ENCODE data around the gene SYNGR3. TPM values are rescaled to one million over a fixed set of nuclear protein-coding genes. Genes with fewer than 3 reads are reported as not detected.

SYNGR3 gene
- total and polyA plus RNA-seq, 7 experiments from 2014 or later: 0.49 to 8.8 (median 0.92) TPM

DNA sequence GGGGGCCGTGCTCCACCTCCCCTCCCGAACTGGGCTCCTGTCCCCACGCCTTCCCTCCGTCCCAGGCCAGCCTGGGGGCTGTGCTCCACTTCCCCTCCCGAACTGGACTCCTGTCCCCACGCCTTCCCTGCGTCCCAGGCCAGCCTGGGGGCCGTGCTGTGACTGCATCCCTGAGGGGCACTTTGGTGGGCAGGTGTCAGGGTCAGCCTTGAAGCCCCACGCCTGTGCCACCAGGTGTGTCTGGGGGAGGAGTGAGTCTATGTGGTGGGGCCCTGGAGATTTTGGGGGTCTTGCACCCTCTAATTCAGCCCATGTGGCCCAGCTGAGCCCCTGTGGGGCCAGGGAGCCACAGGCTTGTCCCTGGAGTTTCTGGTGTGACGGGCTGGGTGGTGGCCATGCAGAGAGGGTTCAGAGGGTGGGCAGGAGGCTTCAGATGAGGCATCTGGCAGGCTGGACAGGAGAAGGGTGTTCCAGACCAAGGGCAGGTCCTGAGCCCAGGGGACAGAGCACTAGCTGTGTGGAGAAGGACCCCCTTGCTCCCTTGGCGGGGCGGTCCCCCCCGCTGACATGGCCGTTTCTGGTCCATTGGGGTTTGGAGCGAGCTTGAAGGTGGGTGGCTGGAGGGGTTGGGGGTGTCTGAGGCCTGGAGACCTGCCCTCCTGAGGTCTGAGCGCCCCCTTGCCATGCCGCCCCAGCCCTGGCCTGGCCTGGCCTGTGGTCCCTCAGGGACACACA is 45.1 kb downstream of the SYNGR3 start:
- ATAC-seq (no peak), DNase-seq (no peak)
- H3K36me3 Mint-ChIP-seq: no peaks in the 10 kb centered on the region
- Histone ChIP-seq H3K27ac (ENCODE audit: low read depth, low read length) (no peak overlapping the region), H3K9me3 (ENCODE audit: control insufficient read depth in 2 of 3, low read length in 3 of 3) (no peaks in the 10 kb centered on the region), H3K36me3 (ENCODE audit: control insufficient read depth in 2 of 3, insufficient read depth in 3 of 3, low read length in 3 of 3) (peaks cover 0 to 3% (median 0%) of the 10 kb centered on the region in 3 experiments), H3K4me1 (ENCODE audit: control insufficient read depth in 2 of 2, insufficient read depth in 2 of 2, low read length in 2 of 2) (no peaks in the 10 kb centered on the region), H3K4me3 (ENCODE audit: low read length) (no peak overlapping the region), H3K27me3 (ENCODE audit: control insufficient read depth in 2 of 2, insufficient read depth in 2 of 2, low read length in 2 of 2) (no peaks in the 10 kb centered on the region)
- ChIA-PET POLR2A (no interaction called here), CTCF (no interaction called here)
- H3K9me3 Mint-ChIP-seq: peaks cover 0 to 1% (median 0%) of the 10 kb centered on the region in 11 donors
- intact Hi-C loops (cut with micrococcal nuclease): no loop called here
- no peak overlapping the region for H3K27ac Mint-ChIP-seq
- no peaks in the 10 kb centered on the region for H3K27me3 Mint-ChIP-seq
- H3K4me1 Mint-ChIP-seq: peaks cover 0 to 4% (median 0%) of the 10 kb centered on the region in 7 donors
- H3K4me3 Mint-ChIP-seq: no peak overlapping the region

DNA sequence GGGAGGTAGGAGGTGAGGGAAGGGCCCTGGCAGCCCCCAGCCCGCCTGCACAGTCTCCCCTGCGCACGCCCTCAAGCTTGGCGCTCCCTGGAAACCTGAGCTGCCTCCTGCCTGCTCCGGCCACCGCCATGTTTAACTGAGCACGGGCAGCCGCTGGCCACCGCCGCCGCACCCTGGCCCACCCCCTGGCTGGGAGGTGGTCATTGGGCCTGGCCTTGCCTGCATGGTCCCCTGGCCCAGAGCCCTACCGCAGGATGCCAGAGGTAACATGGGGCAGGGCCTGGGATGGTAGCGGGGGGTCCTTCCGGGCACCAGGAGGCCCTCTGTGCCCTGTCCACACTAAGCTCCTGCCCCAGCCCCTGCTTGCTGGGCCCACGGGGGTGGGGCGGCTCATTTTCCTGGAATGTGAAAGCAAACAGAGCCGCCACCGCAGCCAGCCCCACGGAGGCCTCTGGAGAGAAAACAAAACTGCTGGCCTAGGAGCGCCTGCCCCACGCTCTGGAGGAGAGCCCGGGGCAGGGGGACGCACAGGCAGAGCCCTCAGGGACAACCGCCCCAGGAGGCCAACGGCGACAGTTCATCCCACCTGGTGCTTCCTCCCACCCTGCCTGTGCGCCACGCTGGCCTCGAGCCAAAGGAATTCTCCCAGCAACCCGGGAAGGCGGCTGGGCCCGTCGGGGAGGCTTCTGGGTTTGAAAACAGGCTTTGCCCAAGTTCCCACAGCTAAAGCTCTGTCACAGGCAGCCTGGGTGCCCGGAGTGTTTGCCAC is 45.8 kb downstream of the SYNGR3 start:
- Mint-ChIP-seq H3K36me3 (no peaks in the 10 kb centered on the region), H3K27me3 (no peaks in the 10 kb centered on the region), H3K4me3 (no peak overlapping the region), H3K9me3 (peaks cover 0 to 1% (median 0%) of the 10 kb centered on the region in 11 donors), H3K27ac (no peak overlapping the region), H3K4me1 (peaks cover 0 to 4% (median 0%) of the 10 kb centered on the region in 7 donors)
- ChIA-PET CTCF (interaction anchor here (0.5 kb wide), 1 partner anchor 11 kb away, joined by 3 read pairs; no protein-coding TSS in a partner anchor), POLR2A (no interaction called here)
- no peaks in the 10 kb centered on the region for H3K4me1 ChIP-seq (ENCODE audit: control insufficient read depth in 2 of 2, insufficient read depth in 2 of 2, low read length in 2 of 2)
- DNase-seq (no peak), ATAC-seq (no peak)
- no peak overlapping the region for H3K4me3 ChIP-seq (ENCODE audit: low read length)
- H3K27ac ChIP-seq (ENCODE audit: low read depth, low read length): no peak overlapping the region
- intact Hi-C loops (cut with micrococcal nuclease): no loop called here
- H3K36me3 ChIP-seq (ENCODE audit: control insufficient read depth in 2 of 3, insufficient read depth in 3 of 3, low read length in 3 of 3): peaks cover 0 to 4% (median 0%) of the 10 kb centered on the region in 3 experiments
- H3K9me3 ChIP-seq (ENCODE audit: control insufficient read depth in 2 of 3, low read length in 3 of 3): no peaks in the 10 kb centered on the region
- no peaks in the 10 kb centered on the region for H3K27me3 ChIP-seq (ENCODE audit: control insufficient read depth in 2 of 2, insufficient read depth in 2 of 2, low read length in 2 of 2)

DNA sequence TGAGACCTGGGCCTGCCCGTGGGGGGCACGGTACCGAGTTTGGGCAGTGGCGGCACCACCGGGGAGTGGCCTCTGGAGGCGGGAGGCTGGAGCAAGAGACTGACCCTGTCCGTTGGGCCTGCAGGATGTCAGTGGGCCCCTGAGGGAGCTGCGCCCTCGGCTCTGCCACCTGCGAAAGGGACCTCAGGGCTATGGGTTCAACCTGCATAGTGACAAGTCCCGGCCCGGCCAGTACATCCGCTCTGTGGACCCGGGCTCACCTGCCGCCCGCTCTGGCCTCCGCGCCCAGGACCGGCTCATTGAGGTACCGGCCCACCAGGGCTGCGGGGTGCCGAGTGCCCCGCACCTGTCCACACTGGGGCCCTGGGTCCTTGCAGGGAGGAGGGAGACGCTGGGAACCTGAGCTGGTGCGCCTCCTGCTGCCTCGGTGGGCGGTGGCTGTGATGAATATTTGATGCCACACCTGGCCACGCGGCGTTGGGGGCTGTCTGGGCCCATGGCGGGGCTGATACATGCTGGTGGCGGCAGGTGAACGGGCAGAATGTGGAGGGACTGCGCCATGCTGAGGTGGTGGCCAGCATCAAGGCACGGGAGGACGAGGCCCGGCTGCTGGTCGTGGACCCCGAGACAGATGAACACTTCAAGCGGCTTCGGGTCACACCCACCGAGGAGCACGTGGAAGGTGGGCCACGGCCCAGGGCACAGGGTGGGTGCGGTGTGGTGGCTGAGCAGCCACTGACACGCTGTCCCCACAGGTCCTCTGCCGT is 46.6 kb downstream of the SYNGR3 start:
- no peaks in the 10 kb centered on the region for H3K36me3 Mint-ChIP-seq
- intact Hi-C loops (cut with micrococcal nuclease): no loop called here
- H3K27me3 ChIP-seq (ENCODE audit: control insufficient read depth in 2 of 2, insufficient read depth in 2 of 2, low read length in 2 of 2): no peaks in the 10 kb centered on the region
- ChIA-PET POLR2A (no interaction called here), CTCF (no interaction called here)
- H3K9me3 ChIP-seq (ENCODE audit: control insufficient read depth in 2 of 3, low read length in 3 of 3): no peaks in the 10 kb centered on the region
- H3K9me3 Mint-ChIP-seq: peaks cover 0 to 1% (median 0%) of the 10 kb centered on the region in 11 donors
- H3K4me1 ChIP-seq (ENCODE audit: control insufficient read depth in 2 of 2, insufficient read depth in 2 of 2, low read length in 2 of 2): no peaks in the 10 kb centered on the region
- H3K4me3 ChIP-seq (ENCODE audit: low read length): no peak overlapping the region
- no peak overlapping the region for H3K27ac Mint-ChIP-seq
- no peak for DNase-seq
- H3K4me3 Mint-ChIP-seq: no peak overlapping the region
- no peak overlapping the region for H3K27ac ChIP-seq (ENCODE audit: low read depth, low read length)
- H3K36me3 ChIP-seq (ENCODE audit: control insufficient read depth in 2 of 3, insufficient read depth in 3 of 3, low read length in 3 of 3): peaks cover 0 to 4% (median 0%) of the 10 kb centered on the region in 3 experiments
- ATAC-seq: no peak
- H3K27me3 Mint-ChIP-seq: no peaks in the 10 kb centered on the region
- peaks cover 0 to 4% (median 0%) of the 10 kb centered on the region in 7 donors for H3K4me1 Mint-ChIP-seq

DNA sequence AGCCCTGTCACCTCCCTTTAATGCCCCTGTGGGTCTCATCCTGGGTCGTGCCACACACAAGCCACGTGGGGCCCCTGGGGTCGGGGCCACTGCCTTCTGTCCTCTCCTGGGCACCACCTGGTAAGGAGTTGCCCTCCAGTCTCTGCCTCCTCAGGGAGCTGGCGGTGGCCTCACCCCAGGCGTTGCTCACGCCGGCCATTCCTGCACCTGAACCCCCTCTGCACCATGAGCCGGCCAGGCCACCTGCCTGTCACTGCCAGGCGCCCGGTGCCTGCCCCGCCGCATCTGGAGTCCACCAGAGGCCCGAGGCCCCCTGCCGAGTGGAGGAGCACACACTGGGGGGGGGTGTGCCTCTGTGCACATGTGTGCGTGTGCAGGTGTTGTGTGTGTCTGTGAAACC is 47.3 kb downstream of the SYNGR3 start:
- H3K4me3 ChIP-seq (ENCODE audit: low read length): no peak overlapping the region
- DNase-seq (no peak), ATAC-seq (no peak)
- no peaks in the 10 kb centered on the region for H3K4me1 ChIP-seq (ENCODE audit: control insufficient read depth in 2 of 2, insufficient read depth in 2 of 2, low read length in 2 of 2)
- H3K27ac Mint-ChIP-seq: no peak overlapping the region
- intact Hi-C loops (cut with micrococcal nuclease): no loop called here
- H3K4me1 Mint-ChIP-seq: peaks cover 0 to 4% (median 0%) of the 10 kb centered on the region in 7 donors
- ChIA-PET POLR2A (interaction anchor here (2.2 kb wide), 1 partner anchor 118 kb away, joined by 5 read pairs; the partner anchor contains the start of gene TRAF7), CTCF (no interaction called here)
- no peaks in the 10 kb centered on the region for H3K27me3 ChIP-seq (ENCODE audit: control insufficient read depth in 2 of 2, insufficient read depth in 2 of 2, low read length in 2 of 2)
- H3K4me3 Mint-ChIP-seq: no peak overlapping the region
- no peak overlapping the region for H3K27ac ChIP-seq (ENCODE audit: low read depth, low read length)
- no peaks in the 10 kb centered on the region for H3K27me3 Mint-ChIP-seq
- peaks cover 0 to 1% (median 0%) of the 10 kb centered on the region in 11 donors for H3K9me3 Mint-ChIP-seq
- H3K36me3 ChIP-seq (ENCODE audit: control insufficient read depth in 2 of 3, insufficient read depth in 3 of 3, low read length in 3 of 3): peaks cover 0 to 4% (median 0%) of the 10 kb centered on the region in 3 experiments
- H3K36me3 Mint-ChIP-seq: no peaks in the 10 kb centered on the region
- H3K9me3 ChIP-seq (ENCODE audit: control insufficient read depth in 2 of 3, low read length in 3 of 3): no peaks in the 10 kb centered on the region

DNA sequence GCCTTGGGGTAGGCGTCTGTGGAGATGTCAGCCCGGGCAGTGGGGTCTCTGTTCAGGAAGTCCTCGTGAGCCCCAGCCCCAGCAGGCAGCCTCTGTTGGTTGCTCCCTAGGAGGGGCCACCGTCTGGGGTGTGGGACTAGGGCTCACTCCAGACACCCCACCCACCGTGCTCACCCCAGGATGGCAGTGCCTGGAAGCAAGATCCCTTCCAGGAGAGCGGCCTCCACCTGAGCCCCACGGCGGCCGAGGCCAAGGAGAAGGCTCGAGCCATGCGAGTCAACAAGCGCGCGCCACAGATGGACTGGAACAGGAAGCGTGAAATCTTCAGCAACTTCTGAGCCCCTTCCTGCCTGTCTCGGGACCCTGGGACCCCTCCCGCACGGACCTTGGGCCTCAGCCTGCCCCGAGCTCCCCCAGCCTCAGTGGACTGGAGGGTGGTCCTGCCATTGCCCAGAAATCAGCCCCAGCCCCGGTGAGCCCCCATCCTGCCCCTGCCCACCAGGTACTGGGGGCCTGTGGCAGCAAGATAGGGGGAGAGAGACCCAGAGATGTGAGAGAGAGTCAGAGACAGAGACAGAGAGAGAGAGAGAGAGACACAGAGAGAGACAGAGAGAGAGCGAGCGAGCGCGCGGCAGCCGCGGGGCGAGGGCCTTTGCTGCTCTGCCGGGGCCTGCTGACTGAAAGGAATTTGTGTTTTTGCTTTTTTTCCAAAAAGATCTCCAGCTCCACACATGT is 48.0 kb downstream of the SYNGR3 start:
- H3K27ac Mint-ChIP-seq: no peak overlapping the region

More for the DNA sequence above, 48.0 kb downstream of the SYNGR3 start:
- H3K4me3 Mint-ChIP-seq: no peak overlapping the region
- H3K9me3 ChIP-seq (ENCODE audit: control insufficient read depth in 2 of 3, low read length in 3 of 3): no peaks in the 10 kb centered on the region
- DNase-seq (no peak), ATAC-seq (no peak)
- intact Hi-C loops (cut with micrococcal nuclease): no loop called here
- H3K4me1 ChIP-seq (ENCODE audit: control insufficient read depth in 2 of 2, insufficient read depth in 2 of 2, low read length in 2 of 2): no peaks in the 10 kb centered on the region
- peaks cover 0 to 1% (median 0%) of the 10 kb centered on the region in 11 donors for H3K9me3 Mint-ChIP-seq
- no peaks in the 10 kb centered on the region for H3K27me3 Mint-ChIP-seq
- no peaks in the 10 kb centered on the region for H3K27me3 ChIP-seq (ENCODE audit: control insufficient read depth in 2 of 2, insufficient read depth in 2 of 2, low read length in 2 of 2)
- no peak overlapping the region for H3K27ac ChIP-seq (ENCODE audit: low read depth, low read length)
- H3K36me3 ChIP-seq (ENCODE audit: control insufficient read depth in 2 of 3, insufficient read depth in 3 of 3, low read length in 3 of 3): peaks cover 0 to 4% (median 0%) of the 10 kb centered on the region in 3 experiments
- CTCF ChIA-PET: no interaction called here
- no peaks in the 10 kb centered on the region for H3K36me3 Mint-ChIP-seq
- H3K4me1 Mint-ChIP-seq: peaks cover 0 to 2% (median 0%) of the 10 kb centered on the region in 7 donors
- POLR2A ChIA-PET: interaction anchor here (2.2 kb wide), 1 partner anchor 118 kb away, joined by 5 read pairs; the partner anchor contains the start of gene TRAF7
- no peak overlapping the region for H3K4me3 ChIP-seq (ENCODE audit: low read length)
